GM18505 (cell line): ENCODE data around the gene WDR37.

Experiments
- ATAC-seq: cut with Tn5 transposase; IDR thresholded peaks from one replicate; pipeline ENCODE4 v1.9.1; 2021; ENCODE audit not compliant: unreplicated experiment
- POLR2A ChIP-seq: IDR thresholded peaks from 4 replicates; pipeline ENCODE4 v1.6.1; 2011; ENCODE audit warnings: borderline replicate concordance; ENCODE audit not compliant: insufficient read depth, insufficient read length; ENCODE audit errors: extremely low read depth

WDR37 gene

GRCh38 chr10:1175956-1176565, 119.9 kb downstream of the WDR37 start:
- no peak for TF ChIP-seq POLR2A
- no peak for ATAC-seq

- no peak for TF ChIP-seq POLR2A
- ATAC-seq: no peak
Measured at GRCh38 chr10:1177936-1178335, 121.8 kb downstream of the WDR37 start.

GRCh38 chr10:1178506-1178905, 122.3 kb downstream of the WDR37 start:
- ATAC-seq: no peak
- no peak for TF ChIP-seq POLR2A

- TF ChIP-seq POLR2A: no peak
- ATAC-seq: no peak
Measured at GRCh38 chr10:1179346-1180070, 123.3 kb downstream of the WDR37 start.

GRCh38 chr10:1180071-1180730, 124.0 kb downstream of the WDR37 start:
- TF ChIP-seq POLR2A: no peak
- no peak for ATAC-seq

GRCh38 chr10:1180836-1181235, 124.7 kb downstream of the WDR37 start:
- ATAC-seq: no peak
- no peak for TF ChIP-seq POLR2A
